Endodermal cell (in vitro differentiated cells): Measurements from ENCODE around the gene TMEM39B. TPM values are rescaled to one million over a fixed set of nuclear protein-coding genes. Genes with fewer than 3 reads are reported as not detected.
"Not testable (repeated sequence)": the region's sequence is repeated elsewhere in the genome, so short reads cannot be mapped to it uniquely, and the experiment has no call there.

ENCODE experiments used
- DNase-seq: peaks from one replicate; pipeline ENCODE4 v3.0.0-alpha.2; 2017
- H3K27ac ChIP-seq: 2 replicates; pipeline ENCODE4 v1.5.1; 2013; ENCODE audit warnings: mild to moderate bottlenecking, low read depth, low read length, moderate library complexity
- H3K27me3 ChIP-seq: 2 replicates; pipeline ENCODE4 v1.6.1; 2013; ENCODE audit warnings: mild to moderate bottlenecking, low read length, moderate library complexity; ENCODE audit not compliant: insufficient read depth, control insufficient read depth, poor library complexity, severe bottlenecking
- H3K36me3 ChIP-seq: 2 replicates; pipeline ENCODE4 v1.7.0; 2013; ENCODE audit warnings: mild to moderate bottlenecking, low read length, moderate library complexity; ENCODE audit not compliant: control insufficient read depth, insufficient read depth
- H3K4me1 ChIP-seq: one replicate; pipeline ENCODE4 v1.7.0; 2013; ENCODE audit warnings: low read length; ENCODE audit not compliant: control insufficient read depth, insufficient read depth
- H3K4me3 ChIP-seq: 2 replicates; pipeline ENCODE4 v1.5.1; 2013; ENCODE audit warnings: mild to moderate bottlenecking, low read length, moderate library complexity
- H3K9ac ChIP-seq: 2 replicates; pipeline ENCODE4 v1.6.1; 2013; ENCODE audit warnings: mild to moderate bottlenecking, low read length, moderate library complexity; ENCODE audit not compliant: poor library complexity, severe bottlenecking; ENCODE audit errors: extremely low read depth
- H3K9me3 ChIP-seq: 2 replicates; pipeline ENCODE4 v1.6.1; 2013; ENCODE audit warnings: mild to moderate bottlenecking, low read length, moderate library complexity; ENCODE audit not compliant: control insufficient read depth
- H3K27ac Mint-ChIP-seq: 2 replicates; pipeline ENCODE4 v1.8.0; 2020; ENCODE audit warnings: mixed read lengths
- H3K27me3 Mint-ChIP-seq: 2 replicates; pipeline ENCODE4 v1.8.0; 2021; ENCODE audit warnings: mild to moderate bottlenecking, mixed read lengths; ENCODE audit not compliant: insufficient read depth
- H3K36me3 Mint-ChIP-seq: 2 replicates; pipeline ENCODE4 v1.8.0; 2020; ENCODE audit warnings: low read depth, mixed read lengths
- H3K4me1 Mint-ChIP-seq: 2 replicates; pipeline ENCODE4 v1.8.0; 2020; ENCODE audit warnings: mixed read lengths
- H3K4me3 Mint-ChIP-seq: 2 replicates; pipeline ENCODE4 v1.8.0; 2020; ENCODE audit warnings: mild to moderate bottlenecking, moderate library complexity, mixed read lengths
- H3K9me3 Mint-ChIP-seq: 2 replicates; pipeline ENCODE4 v1.8.0; 2020; ENCODE audit warnings: mild to moderate bottlenecking, mixed read lengths
- WGBS, 2 experiments: methylation state at CpG; one replicate each; pipeline versions ENCODE4 v1.1.5 to v1.1.7; 2013; ENCODE audit warnings: missing lambda C conversion rate in 2 of 2, mixed read lengths in 1 of 2; ENCODE audit not compliant: insufficient coverage in 1 of 2, insufficient read length in 1 of 2; 5-methylcytosine and 5-hydroxymethylcytosine counted together
- total RNA-seq, 2 donors: library from RNA; stranded (reverse); fragmentation: NEBNext Ultra II Directional in 1 of 2; extraction: Animal tissue kit (Norgen Biotek cat#: 25700) in 1 of 2; gene quantifications; 2 replicates in 1 of 2; 3 replicates in 1 of 2; pipeline ENCODE4 v1.2.1, GENCODE V29; 2021
- TF ChIP-seq, protein P1 (sequence below): fragments of 200-600 bp; sonication (generic); conservative IDR thresholded peaks from 2 replicates; pipeline ENCODE4 v1.5.0; 2021; ENCODE audit warnings: antibody characterized with exemption, mild to moderate bottlenecking

Gene TMEM39B
- total RNA-seq, 2 donors from 2014 or later, result 11.0 to 20.3 TPM

DNA sequence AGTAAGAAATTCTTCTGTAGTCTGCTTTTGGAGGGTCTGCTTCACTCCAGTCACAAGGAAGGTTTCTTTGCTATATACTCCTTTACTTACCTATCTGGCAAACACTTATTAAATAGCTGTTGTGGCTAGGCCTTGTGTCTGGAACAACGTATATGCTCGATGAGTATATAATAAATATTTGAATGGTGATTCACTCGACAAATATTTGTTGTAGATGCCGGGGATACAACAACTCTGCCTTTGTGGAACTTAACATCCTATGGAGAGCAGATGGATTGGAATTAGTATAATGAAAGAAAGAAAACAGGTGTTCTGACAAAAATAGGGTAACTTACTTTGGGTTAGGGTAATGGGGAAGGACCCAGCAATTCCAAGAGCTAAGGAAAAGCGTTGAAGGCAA, 66.2 kb downstream of the TMEM39B start:
- Histone ChIP-seq H3K4me1 (no peaks in the 10 kb centered on the region), H3K9ac (no peak overlapping the region), H3K36me3 (no peaks in the 10 kb centered on the region), H3K9me3 (no peaks in the 10 kb centered on the region), H3K27me3 (no peaks in the 10 kb centered on the region), H3K4me3 (no peak overlapping the region), H3K27ac (no peak overlapping the region)
- Mint-ChIP-seq H3K27me3 (no peaks in the 10 kb centered on the region), H3K36me3 (peaks cover 3% of the 10 kb centered on the region), H3K4me1 (peaks cover 16% of the 10 kb centered on the region), H3K4me3 (no peak overlapping the region), H3K9me3 (no peaks in the 10 kb centered on the region), H3K27ac (no peak overlapping the region)
- no peak for DNase-seq
- WGBS, 2 experiments, result 89 to 97% methylated on average over 5 of the region's 5 CpGs
- TF ChIP-seq, protein P1, sequence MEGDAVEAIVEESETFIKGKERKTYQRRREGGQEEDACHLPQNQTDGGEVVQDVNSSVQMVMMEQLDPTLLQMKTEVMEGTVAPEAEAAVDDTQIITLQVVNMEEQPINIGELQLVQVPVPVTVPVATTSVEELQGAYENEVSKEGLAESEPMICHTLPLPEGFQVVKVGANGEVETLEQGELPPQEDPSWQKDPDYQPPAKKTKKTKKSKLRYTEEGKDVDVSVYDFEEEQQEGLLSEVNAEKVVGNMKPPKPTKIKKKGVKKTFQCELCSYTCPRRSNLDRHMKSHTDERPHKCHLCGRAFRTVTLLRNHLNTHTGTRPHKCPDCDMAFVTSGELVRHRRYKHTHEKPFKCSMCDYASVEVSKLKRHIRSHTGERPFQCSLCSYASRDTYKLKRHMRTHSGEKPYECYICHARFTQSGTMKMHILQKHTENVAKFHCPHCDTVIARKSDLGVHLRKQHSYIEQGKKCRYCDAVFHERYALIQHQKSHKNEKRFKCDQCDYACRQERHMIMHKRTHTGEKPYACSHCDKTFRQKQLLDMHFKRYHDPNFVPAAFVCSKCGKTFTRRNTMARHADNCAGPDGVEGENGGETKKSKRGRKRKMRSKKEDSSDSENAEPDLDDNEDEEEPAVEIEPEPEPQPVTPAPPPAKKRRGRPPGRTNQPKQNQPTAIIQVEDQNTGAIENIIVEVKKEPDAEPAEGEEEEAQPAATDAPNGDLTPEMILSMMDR, result no peak

DNA sequence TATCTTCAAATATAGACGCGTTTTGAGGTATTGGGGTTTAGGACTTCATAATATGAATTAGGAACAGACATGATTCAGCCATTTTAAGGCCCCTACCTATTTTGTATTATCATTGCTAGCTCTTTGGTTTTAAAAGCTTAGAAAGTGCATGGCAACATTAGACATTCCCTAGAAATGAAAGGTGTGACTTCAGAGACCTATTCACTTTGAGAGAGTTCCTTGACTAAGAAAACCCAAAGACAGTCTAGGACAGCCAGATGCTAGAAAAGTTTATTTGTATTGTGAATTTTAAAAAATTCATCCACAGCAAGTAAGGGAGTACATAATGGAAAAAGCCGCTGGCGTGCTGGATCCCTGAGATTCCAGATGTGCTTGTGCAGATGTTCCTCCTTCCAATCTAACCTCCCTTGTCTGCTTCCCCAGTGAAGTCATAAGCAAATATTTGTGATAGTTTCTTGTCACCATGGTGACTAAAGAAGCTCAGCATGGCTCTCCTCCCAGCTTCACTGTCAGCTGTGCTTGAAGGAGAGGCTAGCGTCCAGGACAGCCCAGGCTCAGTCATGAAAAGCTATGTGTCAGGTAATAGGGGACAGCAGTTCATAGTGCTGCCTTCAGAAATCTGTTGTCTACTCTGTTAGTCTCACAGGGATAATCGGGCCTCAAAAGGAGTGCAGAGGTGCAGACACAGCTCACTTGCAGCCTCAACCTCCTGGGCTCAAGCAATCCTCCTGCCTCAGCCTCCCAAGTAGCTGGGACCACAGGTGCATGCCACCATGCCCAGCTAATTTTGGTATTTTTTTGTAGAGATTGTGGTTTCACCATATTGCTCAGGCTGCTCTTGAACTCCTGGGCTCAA, 69.9 kb downstream of the TMEM39B start:
- Mint-ChIP-seq H3K27me3 (no peaks in the 10 kb centered on the region), H3K4me3 (no peak overlapping the region), H3K9me3 (peaks cover 8% of the 10 kb centered on the region), H3K4me1 (peaks cover 16% of the 10 kb centered on the region), H3K27ac (peak overlapping the region; percentile 58), H3K36me3 (peaks cover 7% of the 10 kb centered on the region)
- Histone ChIP-seq H3K4me1 (no peaks in the 10 kb centered on the region), H3K36me3 (peaks cover 12% of the 10 kb centered on the region), H3K4me3 (no peak overlapping the region), H3K9me3 (peaks cover 16% of the 10 kb centered on the region), H3K27me3 (no peaks in the 10 kb centered on the region), H3K27ac (no peak overlapping the region), H3K9ac (peak overlapping the region; percentile 13)
- TF ChIP-seq, protein P1, result no peak
- WGBS, 2 experiments, result 83 to 89% methylated on average over 3 to 6 of the region's 6 CpGs
- no peak for DNase-seq

DNA sequence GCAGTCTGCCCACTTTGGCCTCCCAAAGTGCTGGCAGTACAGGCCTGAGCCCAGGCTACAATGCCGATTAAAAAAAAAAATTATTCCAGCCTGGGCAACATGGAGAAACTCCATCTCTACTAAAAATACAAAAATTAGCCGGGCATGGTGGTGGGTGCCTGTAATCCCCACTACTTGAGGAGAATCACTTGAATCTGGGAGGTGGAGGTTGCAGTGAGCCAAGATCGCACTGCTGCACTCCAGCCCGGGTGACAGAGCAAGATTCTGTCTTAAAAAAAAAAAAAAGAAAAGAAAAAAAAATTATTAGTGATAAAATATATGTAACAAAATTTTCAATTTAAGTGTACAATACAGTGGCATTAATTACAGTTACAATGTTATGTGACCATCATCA, 70.6 kb downstream of the TMEM39B start:
- not testable (repeated sequence) for H3K4me3 Mint-ChIP-seq, H3K4me1 ChIP-seq, H3K27me3 ChIP-seq, H3K4me3 ChIP-seq, H3K27ac ChIP-seq, H3K27me3 Mint-ChIP-seq, DNase-seq
- peaks cover 16% of the 10 kb centered on the region for H3K4me1 Mint-ChIP-seq
- Histone ChIP-seq H3K9ac (peak overlapping the region; percentile 13), H3K36me3 (peaks cover 18% of the 10 kb centered on the region), H3K9me3 (peaks cover 22% of the 10 kb centered on the region)
- H3K9me3 Mint-ChIP-seq, result peaks cover 14% of the 10 kb centered on the region
- H3K27ac Mint-ChIP-seq, result peak overlapping the region; percentile 58
- WGBS, 2 experiments, result 94% methylated on average over 3 of the region's 4 CpGs; no CpG with 5 or more reads in 1 of the 2 experiments
- peaks cover 13% of the 10 kb centered on the region for H3K36me3 Mint-ChIP-seq
